Measurements from ENCODE around the gene FGG.
"Not testable (repeated sequence)": the region's sequence is repeated elsewhere in the genome, so short reads cannot be mapped to it uniquely, and the experiment has no call there.

The FGG gene

GRCh38 chr4:154603033-154603943 lies 9.2 kb downstream of the FGG start:
- no peak overlapping the region for H3K4me3 ChIP-seq (ENCODE audit: low read depth, low read length)
- ChIA-PET POLR2A (no interaction called here), CTCF (interaction anchor here (1.0 to 2.4 kb wide), 3 partner anchors 15 to 44 kb away, joined by 3 to 12 read pairs (median 3); no protein-coding TSS in a partner anchor)
- no peak for TF ChIP-seq CTCF (IDR thresholded peaks at IDR 0.05; ENCODE audit: insufficient read depth, low read length, missing control alignments)
- no peak for DNase-seq (ENCODE audit: low read depth, low spot score)

GRCh38 chr4:154602404-154603020 lies 9.9 kb downstream of the FGG start:
- TF ChIP-seq CTCF (IDR thresholded peaks at IDR 0.05; ENCODE audit: insufficient read depth, low read length, missing control alignments) = no peak
- H3K4me3 ChIP-seq (ENCODE audit: low read depth, low read length) = no peak overlapping the region
- no peak for DNase-seq (ENCODE audit: low read depth, low spot score)
- ChIA-PET CTCF (interaction anchor here (1.2 to 2.4 kb wide), 2 partner anchors 16 to 20 kb away, joined by 3 to 12 read pairs; no protein-coding TSS in a partner anchor), POLR2A (no interaction called here)

GRCh38 chr4:154597798-154598774 lies 14.4 kb downstream of the FGG start:
- no peak overlapping the region for H3K4me3 ChIP-seq (ENCODE audit: low read depth, low read length)
- no peak for DNase-seq (ENCODE audit: low read depth, low spot score)
- no peak for TF ChIP-seq CTCF (IDR thresholded peaks at IDR 0.05; ENCODE audit: insufficient read depth, low read length, missing control alignments)
- POLR2A ChIA-PET = no interaction called here
- CTCF ChIA-PET = interaction anchor here (1.0 to 1.5 kb wide), 3 partner anchors 21 to 45 kb away, joined by 3 to 6 read pairs (median 4); no protein-coding TSS in a partner anchor

- DNase-seq (ENCODE audit: low read depth, low spot score); POLR2A ChIA-PET; H3K4me3 ChIP-seq (ENCODE audit: low read depth, low read length): not testable (repeated sequence)
- CTCF ChIA-PET = interaction anchor here (1.2 to 1.5 kb wide), 2 partner anchors 26 to 45 kb away, joined by 3 to 4 read pairs; no protein-coding TSS in a partner anchor
Measured at GRCh38 chr4:154597281-154597680, 15.2 kb downstream of the FGG start.

GRCh38 chr4:154595807-154596206 lies 16.6 kb downstream of the FGG start:
- H3K4me3 ChIP-seq (ENCODE audit: low read depth, low read length) = no peak overlapping the region
- ChIA-PET POLR2A (no interaction called here), CTCF (no interaction called here)
- no peak for TF ChIP-seq CTCF (IDR thresholded peaks at IDR 0.05; ENCODE audit: insufficient read depth, low read length, missing control alignments)
- DNase-seq (ENCODE audit: low read depth, low spot score) = no peak

GRCh38 chr4:154594343-154594742 lies 18.1 kb downstream of the FGG start:
- CTCF ChIA-PET = interaction anchor here (1.5 kb wide), 1 partner anchor 29 kb away, joined by 3 read pairs; no protein-coding TSS in a partner anchor

More at GRCh38 chr4:154594343-154594742, 18.1 kb downstream of the FGG start:
- H3K4me3 ChIP-seq (ENCODE audit: low read depth, low read length); DNase-seq (ENCODE audit: low read depth, low spot score); POLR2A ChIA-PET: not testable (repeated sequence)

All from AG04449 (cell line).